Neural cell (in vitro differentiated cells): Measurements from ENCODE around the gene AKIRIN1.

Experiments
- CTCF ChIP-seq: fragments of 450-650 bp; IDR thresholded peaks from 2 replicates; pipeline ENCODE4 v1.5.1; 2014; ENCODE audit warnings: antibody characterized with exemption, mild to moderate bottlenecking, moderate library complexity; ENCODE audit not compliant: poor library complexity, severe bottlenecking
- EP300 ChIP-seq: fragments of 450-650 bp; conservative IDR thresholded peaks from 2 replicates; pipeline ENCODE4 v1.6.1; 2014; ENCODE audit warnings: antibody characterized with exemption, mild to moderate bottlenecking, moderate library complexity; ENCODE audit not compliant: poor library complexity, severe bottlenecking
- EZH2 ChIP-seq: fragments of 200-600, 300-800 bp; shearing (Covaris generic), sonication (generic); IDR thresholded peaks from 2 replicates; pipeline ENCODE4 v1.6.1; 2014; ENCODE audit warnings: antibody characterized with exemption, low read length, borderline replicate concordance, mild to moderate bottlenecking; ENCODE audit not compliant: insufficient read depth, poor library complexity, severe bottlenecking
- MXI1 ChIP-seq: fragments of 450-650 bp; conservative IDR thresholded peaks from 2 replicates; pipeline ENCODE4 v1.6.1; 2014; ENCODE audit warnings: antibody characterized with exemption, mild to moderate bottlenecking; ENCODE audit not compliant: poor library complexity, severe bottlenecking
- POLR2AphosphoS5 ChIP-seq: IDR thresholded peaks from 2 replicates; pipeline ENCODE4 v1.6.1; 2012
- RAD21 ChIP-seq: fragments of 450-650 bp; conservative IDR thresholded peaks from 2 replicates; pipeline ENCODE4 v1.6.1; 2014; ENCODE audit warnings: antibody characterized with exemption, mild to moderate bottlenecking, moderate library complexity
- SMC3 ChIP-seq: fragments of 450-650 bp; conservative IDR thresholded peaks from 2 replicates; pipeline ENCODE4 v1.6.1; 2014; ENCODE audit warnings: antibody characterized with exemption, mild to moderate bottlenecking, moderate library complexity; ENCODE audit not compliant: poor library complexity
- TAF1 ChIP-seq: IDR thresholded peaks from 2 replicates; pipeline ENCODE4 v1.6.1; 2012; ENCODE audit warnings: low read depth

GRCh38 chr1:39006726-39007645 is 15.9 kb downstream of the AKIRIN1 start:
- TF ChIP-seq EZH2 = no peak
- no peak for TF ChIP-seq CTCF
- TF ChIP-seq EP300 = no peak
- TF ChIP-seq RAD21 = no peak
- TF ChIP-seq POLR2AphosphoS5 = no peak
- TF ChIP-seq MXI1 = no peak
- TF ChIP-seq SMC3 = no peak
- no peak for TF ChIP-seq TAF1
